A673 (cell line): ENCODE data around the gene UGT2A3.

Experiments
- EZH2 ChIP-seq: fragments of 200-600 bp; sonication (generic); IDR thresholded peaks from 2 replicates; pipeline ENCODE4 v1.6.1; 2017; ENCODE audit warnings: borderline replicate concordance, low read depth, mild to moderate bottlenecking, mixed read lengths, antibody characterized with exemption, low read length; ENCODE audit not compliant: poor library complexity, severe bottlenecking
- TF ChIP-seq, protein P1 (sequence below): fragments of 300-800, 200-600 bp; sonication (generic); conservative IDR thresholded peaks from 2 replicates; pipeline ENCODE4 v1.5.1; 2017; ENCODE audit warnings: low read depth, mild to moderate bottlenecking, antibody characterized with exemption, low read length, moderate library complexity, mixed read lengths

DNA sequence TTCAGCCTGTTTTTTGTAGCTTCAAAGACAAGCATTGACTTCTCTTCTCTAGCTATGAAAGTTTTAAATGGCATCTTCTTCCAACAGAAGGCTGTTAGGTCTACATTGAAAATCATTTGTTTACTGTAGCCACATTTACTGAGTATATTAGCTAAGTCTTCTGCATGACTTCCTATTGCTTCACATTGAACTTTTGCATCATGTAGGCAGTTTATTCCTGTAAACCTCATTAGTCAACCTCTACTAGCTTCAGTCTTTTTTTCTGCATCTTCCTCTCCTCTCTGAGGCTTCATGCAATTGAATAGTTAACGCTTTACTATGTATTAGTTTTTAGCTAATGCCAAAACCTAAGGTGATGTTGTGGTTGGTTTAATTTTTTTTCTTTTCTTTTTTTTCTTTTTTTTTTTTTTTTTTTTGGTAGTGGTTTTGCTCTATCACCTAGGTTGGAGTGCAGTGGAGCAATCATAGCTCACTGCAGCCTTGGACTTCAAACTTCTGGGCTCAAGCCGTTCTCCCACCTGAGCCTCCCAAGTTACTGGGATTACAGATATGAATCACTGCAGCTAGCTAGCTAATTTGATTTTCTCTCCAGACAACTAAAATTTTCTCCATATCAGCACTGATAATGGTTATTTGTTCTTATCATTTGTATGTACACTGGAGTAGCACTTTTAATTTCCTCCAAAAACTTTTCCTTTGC is 3.4 kb downstream of the UGT2A3 start:
- TF ChIP-seq, protein P1, sequence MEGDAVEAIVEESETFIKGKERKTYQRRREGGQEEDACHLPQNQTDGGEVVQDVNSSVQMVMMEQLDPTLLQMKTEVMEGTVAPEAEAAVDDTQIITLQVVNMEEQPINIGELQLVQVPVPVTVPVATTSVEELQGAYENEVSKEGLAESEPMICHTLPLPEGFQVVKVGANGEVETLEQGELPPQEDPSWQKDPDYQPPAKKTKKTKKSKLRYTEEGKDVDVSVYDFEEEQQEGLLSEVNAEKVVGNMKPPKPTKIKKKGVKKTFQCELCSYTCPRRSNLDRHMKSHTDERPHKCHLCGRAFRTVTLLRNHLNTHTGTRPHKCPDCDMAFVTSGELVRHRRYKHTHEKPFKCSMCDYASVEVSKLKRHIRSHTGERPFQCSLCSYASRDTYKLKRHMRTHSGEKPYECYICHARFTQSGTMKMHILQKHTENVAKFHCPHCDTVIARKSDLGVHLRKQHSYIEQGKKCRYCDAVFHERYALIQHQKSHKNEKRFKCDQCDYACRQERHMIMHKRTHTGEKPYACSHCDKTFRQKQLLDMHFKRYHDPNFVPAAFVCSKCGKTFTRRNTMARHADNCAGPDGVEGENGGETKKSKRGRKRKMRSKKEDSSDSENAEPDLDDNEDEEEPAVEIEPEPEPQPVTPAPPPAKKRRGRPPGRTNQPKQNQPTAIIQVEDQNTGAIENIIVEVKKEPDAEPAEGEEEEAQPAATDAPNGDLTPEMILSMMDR = no peak
- no peak for TF ChIP-seq EZH2
